Loucy (cell line): ENCODE data around the gene RAI1.

Source experiments
- CTCF ChIP-seq: fragments of 200-600 bp; sonication (generic); conservative IDR thresholded peaks from 2 replicates; pipeline ENCODE4 v1.5.1; 2014; ENCODE audit warnings: mild to moderate bottlenecking, antibody characterized with exemption, low read length
- EZH2phosphoT487 ChIP-seq: fragments of 200-600 bp; IDR thresholded peaks from 2 replicates; pipeline ENCODE4 v1.6.1; 2018; ENCODE audit warnings: antibody characterized with exemption, mild to moderate bottlenecking, moderate library complexity, borderline replicate concordance

- TF ChIP-seq CTCF: no peak
- no peak for TF ChIP-seq EZH2phosphoT487
Observed at GRCh38 chr17:17792551-17793377, 111.5 kb downstream of the RAI1 start.
